Peyer's patch (tissue), 4 donors: ENCODE measurements around the gene WNT6.

Experiments used
- CTCF ChIP-seq, 6 experiments: fragments of 450-650 bp in 4 of 6; fragments of 200-600 bp in 2 of 6; sonication (generic) in 1 of 6; IDR thresholded peaks; one replicate each; pipeline ENCODE4 v1.5.1; 2017 to 2019; ENCODE audit warnings: antibody characterized with exemption in 6 of 6, mild to moderate bottlenecking in 3 of 6, moderate library complexity in 1 of 6
- POLR2A ChIP-seq, 2 donors: fragments of 450-650 bp; IDR thresholded peaks; one replicate each; pipeline ENCODE4 v1.5.1; 2017; ENCODE audit warnings: antibody characterized with exemption in 2 of 2, mild to moderate bottlenecking in 2 of 2, moderate library complexity in 2 of 2

- TF ChIP-seq CTCF (IDR thresholded peaks at IDR 0.05), result no peak
- no peak for TF ChIP-seq POLR2A (IDR thresholded peaks at IDR 0.05)
Observed at GRCh38 chr2:218839430-218839829, 20.2 kb upstream of the WNT6 start.
